Ovary (tissue), 3 donors: Measurements from ENCODE around the gene MAP1B.

Source experiments
- EP300 ChIP-seq: sonication (generic); formaldehyde crosslinking; IDR thresholded peaks from one replicate; pipeline ENCODE4 v1.6.1; 2017; ENCODE audit warnings: antibody characterized with exemption
- POLR2A ChIP-seq: fragments of 450-650 bp; IDR thresholded peaks from one replicate; pipeline ENCODE4 v1.6.1; 2017; ENCODE audit warnings: antibody characterized with exemption, mild to moderate bottlenecking, moderate library complexity
- TF ChIP-seq, protein P1 (sequence below), 3 donors: fragments of 450-650 bp in 2 of 3; fragments of 200-600 bp in 1 of 3; IDR thresholded peaks; one replicate each; pipeline versions ENCODE4 v1.5.1 to v1.8.0; 2016 to 2022; ENCODE audit warnings: antibody characterized with exemption in 3 of 3, mild to moderate bottlenecking in 1 of 3
- donor health status: DM: no; HTN: no; CAD: no.

DNA sequence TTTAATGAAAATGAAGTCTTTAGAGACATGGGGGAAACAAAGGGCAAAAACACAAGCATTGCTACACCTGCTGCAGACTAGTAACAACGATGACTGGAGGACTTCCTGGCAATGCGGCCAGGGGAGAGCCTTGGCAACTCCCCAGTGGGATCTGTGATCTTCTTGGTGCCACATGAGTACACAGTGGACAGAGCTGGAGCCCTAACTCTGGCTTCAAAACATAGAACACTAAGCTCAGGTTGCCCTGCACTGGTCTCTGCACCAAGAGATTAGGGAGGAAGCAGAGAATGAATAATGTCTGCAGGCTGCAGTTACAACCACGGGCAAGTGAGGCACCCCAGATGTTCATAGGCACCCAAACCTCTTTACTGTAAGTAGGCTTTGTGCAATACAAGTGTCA is 121.7 kb downstream of the MAP1B start:
- TF ChIP-seq POLR2A = no peak
- no peak for TF ChIP-seq EP300
- TF ChIP-seq, protein P1, sequence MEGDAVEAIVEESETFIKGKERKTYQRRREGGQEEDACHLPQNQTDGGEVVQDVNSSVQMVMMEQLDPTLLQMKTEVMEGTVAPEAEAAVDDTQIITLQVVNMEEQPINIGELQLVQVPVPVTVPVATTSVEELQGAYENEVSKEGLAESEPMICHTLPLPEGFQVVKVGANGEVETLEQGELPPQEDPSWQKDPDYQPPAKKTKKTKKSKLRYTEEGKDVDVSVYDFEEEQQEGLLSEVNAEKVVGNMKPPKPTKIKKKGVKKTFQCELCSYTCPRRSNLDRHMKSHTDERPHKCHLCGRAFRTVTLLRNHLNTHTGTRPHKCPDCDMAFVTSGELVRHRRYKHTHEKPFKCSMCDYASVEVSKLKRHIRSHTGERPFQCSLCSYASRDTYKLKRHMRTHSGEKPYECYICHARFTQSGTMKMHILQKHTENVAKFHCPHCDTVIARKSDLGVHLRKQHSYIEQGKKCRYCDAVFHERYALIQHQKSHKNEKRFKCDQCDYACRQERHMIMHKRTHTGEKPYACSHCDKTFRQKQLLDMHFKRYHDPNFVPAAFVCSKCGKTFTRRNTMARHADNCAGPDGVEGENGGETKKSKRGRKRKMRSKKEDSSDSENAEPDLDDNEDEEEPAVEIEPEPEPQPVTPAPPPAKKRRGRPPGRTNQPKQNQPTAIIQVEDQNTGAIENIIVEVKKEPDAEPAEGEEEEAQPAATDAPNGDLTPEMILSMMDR (IDR thresholded peaks at IDR 0.05) = no peak
